Cerebellar nuclear complex (tissue), 1 donor: ENCODE measurements around the gene ZSCAN10.
"Not testable (repeated sequence)": the region's sequence is repeated elsewhere in the genome, so short reads cannot be mapped to it uniquely, and the experiment has no call there.

Experiments
- DNase-seq, 2 experiments: peaks; one replicate each; lab custom pipeline; 2025; lab: John Stamatoyannopoulos, UW

Gene ZSCAN10

GRCh38 chr16:3098459-3099394 lies at the start of gene ZSCAN10:
Gene ZSCAN10 (minus strand): TSS chr16:3099294. CDS start chr16:3092937, 6,357 bp downstream.
- DNase-seq: no peak

GRCh38 chr16:3148256-3149192 lies 49.4 kb upstream of the ZSCAN10 start:
- DNase-seq: no peak

GRCh38 chr16:3147757-3148104 lies 48.6 kb upstream of the ZSCAN10 start:
- DNase-seq: no peak

- no peak for DNase-seq
These were observed 48.1 kb upstream of the ZSCAN10 start for GRCh38 chr16:3147046-3147756.

GRCh38 chr16:3145660-3146059 lies 46.6 kb upstream of the ZSCAN10 start:
- DNase-seq: no peak

- DNase-seq: no peak
These were observed 46.1 kb upstream of the ZSCAN10 start for GRCh38 chr16:3145151-3145550.

GRCh38 chr16:3144321-3144983 lies 45.4 kb upstream of the ZSCAN10 start:
- no peak for DNase-seq

- peak; percentile 85 to 95 for DNase-seq
These were observed 44.7 kb upstream of the ZSCAN10 start for GRCh38 chr16:3143598-3144320.

GRCh38 chr16:3143189-3143588 lies 44.1 kb upstream of the ZSCAN10 start:
- no peak for DNase-seq

- no peak for DNase-seq
These were observed 43.7 kb upstream of the ZSCAN10 start for GRCh38 chr16:3142770-3143169.

- DNase-seq: no peak
These were observed 43.2 kb upstream of the ZSCAN10 start for GRCh38 chr16:3142327-3142726.

- DNase-seq: no peak
These were observed 42.8 kb upstream of the ZSCAN10 start for GRCh38 chr16:3141781-3142311.

GRCh38 chr16:3140603-3141427 lies 41.7 kb upstream of the ZSCAN10 start:
- DNase-seq: no peak

GRCh38 chr16:3139561-3139960 lies 40.5 kb upstream of the ZSCAN10 start:
- not testable (repeated sequence) for DNase-seq

GRCh38 chr16:3138823-3139426 lies 39.8 kb upstream of the ZSCAN10 start:
- DNase-seq: no peak

GRCh38 chr16:3138342-3138741 lies 39.2 kb upstream of the ZSCAN10 start:
- no peak for DNase-seq

- DNase-seq: no peak
These were observed 38.2 kb upstream of the ZSCAN10 start for GRCh38 chr16:3137267-3137666.

GRCh38 chr16:3135126-3135715 lies 36.1 kb upstream of the ZSCAN10 start:
- DNase-seq: no peak
